Kidney epithelial cell (primary cell): ENCODE results near the gene NELL2. TPM values are rescaled to one million over a fixed set of nuclear protein-coding genes. Genes with fewer than 3 reads are reported as not detected.

Experiments used
- DNase-seq: peaks from one replicate; pipeline ENCODE4 v3.0.0-alpha.2; 2010; ENCODE audit warnings: low read depth
- H3K27me3 ChIP-seq: 2 replicates; pipeline ENCODE4 v1.6.0; 2011; ENCODE audit warnings: low read length; ENCODE audit not compliant: control insufficient read depth, insufficient read depth
- H3K36me3 ChIP-seq: 2 replicates; pipeline ENCODE4 v1.5.1; 2011; ENCODE audit warnings: low read length; ENCODE audit not compliant: control insufficient read depth, insufficient read depth
- H3K4me3 ChIP-seq: 2 replicates; pipeline ENCODE4 v1.5.1; 2011; ENCODE audit warnings: low read depth, mild to moderate bottlenecking, control low read depth, low read length
- total RNA-seq: library from RNA; depleted of rRNA; stranded (reverse); fragments of >200 nt; gene quantifications from 2 replicates; pipeline ENCODE4 v1.2.3, GENCODE V29; 2015
- TF ChIP-seq, protein P1 (sequence below): IDR thresholded peaks from 2 replicates; pipeline ENCODE4 v1.5.1; 2011; ENCODE audit warnings: mild to moderate bottlenecking, moderate library complexity, low read length, control low read depth, inconsistent platforms; ENCODE audit not compliant: insufficient read depth, poor library complexity, severe bottlenecking

Gene NELL2
- total RNA-seq, 1 donor from 2014 or later, result 3.5 TPM

DNA sequence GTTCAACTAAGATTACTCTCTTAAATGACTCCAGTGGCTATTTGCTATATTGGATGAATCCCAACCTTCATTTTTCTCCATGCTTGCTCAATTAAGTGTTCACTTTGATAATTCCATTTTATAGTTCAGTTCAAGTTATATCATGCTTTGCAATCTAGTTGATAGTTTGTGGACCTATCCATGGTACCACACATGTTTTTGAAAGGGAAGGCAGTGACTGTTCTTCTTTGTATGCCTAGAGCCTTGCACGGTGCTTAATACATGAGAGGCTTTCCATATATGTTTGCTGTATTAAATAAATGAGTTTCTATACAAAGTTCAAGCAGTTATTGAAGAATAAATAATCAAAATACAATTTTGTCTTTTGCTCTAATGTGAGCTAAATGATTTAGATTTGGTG lies 391.3 kb downstream of the NELL2 start:
- H3K4me3 ChIP-seq, result no peak overlapping the region
- no peaks in the 10 kb centered on the region for H3K36me3 ChIP-seq
- H3K27me3 ChIP-seq, result no peaks in the 10 kb centered on the region
- TF ChIP-seq, protein P1, sequence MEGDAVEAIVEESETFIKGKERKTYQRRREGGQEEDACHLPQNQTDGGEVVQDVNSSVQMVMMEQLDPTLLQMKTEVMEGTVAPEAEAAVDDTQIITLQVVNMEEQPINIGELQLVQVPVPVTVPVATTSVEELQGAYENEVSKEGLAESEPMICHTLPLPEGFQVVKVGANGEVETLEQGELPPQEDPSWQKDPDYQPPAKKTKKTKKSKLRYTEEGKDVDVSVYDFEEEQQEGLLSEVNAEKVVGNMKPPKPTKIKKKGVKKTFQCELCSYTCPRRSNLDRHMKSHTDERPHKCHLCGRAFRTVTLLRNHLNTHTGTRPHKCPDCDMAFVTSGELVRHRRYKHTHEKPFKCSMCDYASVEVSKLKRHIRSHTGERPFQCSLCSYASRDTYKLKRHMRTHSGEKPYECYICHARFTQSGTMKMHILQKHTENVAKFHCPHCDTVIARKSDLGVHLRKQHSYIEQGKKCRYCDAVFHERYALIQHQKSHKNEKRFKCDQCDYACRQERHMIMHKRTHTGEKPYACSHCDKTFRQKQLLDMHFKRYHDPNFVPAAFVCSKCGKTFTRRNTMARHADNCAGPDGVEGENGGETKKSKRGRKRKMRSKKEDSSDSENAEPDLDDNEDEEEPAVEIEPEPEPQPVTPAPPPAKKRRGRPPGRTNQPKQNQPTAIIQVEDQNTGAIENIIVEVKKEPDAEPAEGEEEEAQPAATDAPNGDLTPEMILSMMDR, result no peak
- no peak for DNase-seq

DNA sequence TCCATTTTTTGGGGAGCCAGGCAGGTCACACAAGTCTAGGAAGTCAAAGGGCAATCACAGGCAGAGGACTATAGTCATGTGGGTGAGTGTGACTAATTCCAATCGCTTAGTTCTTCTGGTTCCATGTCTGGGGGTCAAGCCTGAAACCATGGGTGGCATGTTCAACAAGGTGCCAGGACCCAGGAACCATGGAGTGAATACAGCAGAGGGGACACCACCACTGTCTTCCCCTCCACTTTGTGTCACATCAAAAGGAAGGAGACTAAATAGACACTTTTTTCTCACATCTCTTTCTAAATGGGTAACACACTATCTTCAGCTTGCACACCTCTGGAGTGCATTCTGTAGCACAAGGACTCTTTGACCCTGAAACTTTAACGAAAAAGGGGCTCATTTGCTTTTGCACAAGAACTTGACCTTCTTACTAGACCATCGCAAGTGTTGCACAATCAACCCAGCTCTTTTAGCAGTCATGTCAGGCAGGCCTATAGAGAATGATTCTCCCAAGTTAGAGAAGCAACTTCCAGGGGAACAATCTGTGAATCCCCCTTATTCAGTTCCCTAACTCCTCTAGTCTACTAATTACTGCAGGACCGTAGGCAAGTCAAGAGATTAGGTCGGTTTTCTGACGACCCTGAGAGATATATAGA lies 398.7 kb downstream of the NELL2 start:
- no peak for DNase-seq
- TF ChIP-seq, protein P1, result no peak
- Histone ChIP-seq H3K4me3 (no peak overlapping the region), H3K27me3 (no peaks in the 10 kb centered on the region), H3K36me3 (no peaks in the 10 kb centered on the region)

GRCh38 chr12:44476683-44477082 lies 399.4 kb downstream of the NELL2 start:
- TF ChIP-seq, protein P1, result no peak
- H3K27me3 ChIP-seq, result no peaks in the 10 kb centered on the region
- no peak overlapping the region for H3K4me3 ChIP-seq
- DNase-seq, result no peak
- H3K36me3 ChIP-seq, result no peaks in the 10 kb centered on the region

- TF ChIP-seq, protein P1, result no peak
- no peak for DNase-seq
- H3K36me3 ChIP-seq, result no peaks in the 10 kb centered on the region
- no peaks in the 10 kb centered on the region for H3K27me3 ChIP-seq
- no peak overlapping the region for H3K4me3 ChIP-seq
Measured at GRCh38 chr12:44465139-44465538, 411.0 kb downstream of the NELL2 start.

GRCh38 chr12:44464180-44464579 lies 411.9 kb downstream of the NELL2 start:
- no peak overlapping the region for H3K4me3 ChIP-seq
- no peaks in the 10 kb centered on the region for H3K36me3 ChIP-seq

More at GRCh38 chr12:44464180-44464579, 411.9 kb downstream of the NELL2 start:
- DNase-seq, result no peak
- TF ChIP-seq, protein P1, result no peak
- no peaks in the 10 kb centered on the region for H3K27me3 ChIP-seq
